GM21737 (cell line): ENCODE data around the gene DESI1.
"Not testable (repeated sequence)": the region's sequence is repeated elsewhere in the genome, so short reads cannot be mapped to it uniquely, and the experiment has no call there.

Experiments
- ATAC-seq: cut with Tn5 transposase; IDR thresholded peaks from one replicate; pipeline ENCODE4 v1.9.1; 2021; ENCODE audit warnings: mild to moderate bottlenecking, moderate library complexity; ENCODE audit not compliant: unreplicated experiment

Gene DESI1

GRCh38 chr22:41589391-41590241 is 31.2 kb downstream of the DESI1 start, which contains the start of gene PMM1:
Gene PMM1 (minus strand): TSS chr22:41589840. CDS start chr22:41589805, 35 bp downstream.
- ATAC-seq: peak; percentile 92

DNA sequence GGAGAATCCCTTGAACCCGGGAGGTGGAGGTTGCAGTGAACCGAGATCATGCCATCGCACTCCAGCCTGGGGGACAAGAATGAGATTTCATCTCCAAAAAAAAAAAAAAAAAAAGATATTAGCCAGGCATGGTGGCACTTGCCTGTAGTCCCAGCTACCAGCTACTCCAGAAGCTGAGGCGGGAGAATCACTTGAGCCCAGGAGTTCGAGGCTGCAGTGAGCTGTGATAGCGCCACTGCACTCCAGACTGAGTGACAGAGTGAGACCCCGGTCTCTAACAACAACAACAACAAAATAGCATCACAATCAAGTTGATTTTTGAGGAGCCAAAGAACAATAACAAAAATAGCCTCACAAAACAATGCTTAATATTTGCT is 33.5 kb downstream of the DESI1 start:
- ATAC-seq: no peak

- no peak for ATAC-seq
Observed at GRCh38 chr22:41585898-41586297, 34.9 kb downstream of the DESI1 start.

DNA sequence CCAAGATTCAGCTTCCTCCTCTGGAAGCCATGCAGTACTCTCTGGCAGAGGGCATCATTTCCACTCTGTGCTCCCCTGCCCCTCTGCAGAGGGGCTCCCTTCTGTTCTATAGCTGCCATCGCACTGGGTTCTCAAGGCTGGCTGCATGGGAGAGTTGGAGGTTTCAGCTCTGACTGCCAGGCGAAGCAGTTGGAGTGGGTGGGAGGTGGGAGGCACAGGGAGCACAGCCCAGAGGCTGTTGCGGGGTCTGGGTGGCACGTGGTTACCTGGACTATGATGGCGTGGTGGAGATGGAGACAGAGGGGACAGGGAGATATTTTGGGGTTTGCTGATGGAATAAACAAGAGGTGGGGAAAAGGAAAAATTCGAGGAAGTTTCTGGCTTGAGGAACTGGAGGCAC is 36.0 kb downstream of the DESI1 start:
- no peak for ATAC-seq

DNA sequence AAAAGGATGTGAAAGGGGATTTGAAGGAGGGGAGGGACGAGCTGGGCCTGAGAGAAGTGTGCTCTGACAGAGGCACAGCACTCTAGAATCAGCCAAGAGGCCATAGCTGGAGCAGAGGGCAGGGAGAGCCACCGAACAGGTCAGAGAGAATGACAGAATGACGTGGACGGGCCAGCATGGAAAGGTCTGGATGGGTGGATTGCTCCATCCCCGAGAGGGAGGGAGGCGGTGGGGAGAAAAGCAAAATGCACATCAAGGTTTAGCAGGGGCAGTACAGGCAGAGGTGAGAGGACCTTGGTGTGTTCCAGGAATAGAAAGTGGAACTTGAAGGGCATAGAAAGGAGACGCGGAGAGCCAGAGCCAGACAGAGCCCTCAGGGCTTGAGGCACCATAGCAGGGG is 38.1 kb downstream of the DESI1 start:
- no peak for ATAC-seq

- ATAC-seq: no peak
Observed at GRCh38 chr22:41579997-41580355, 40.9 kb downstream of the DESI1 start.

DNA sequence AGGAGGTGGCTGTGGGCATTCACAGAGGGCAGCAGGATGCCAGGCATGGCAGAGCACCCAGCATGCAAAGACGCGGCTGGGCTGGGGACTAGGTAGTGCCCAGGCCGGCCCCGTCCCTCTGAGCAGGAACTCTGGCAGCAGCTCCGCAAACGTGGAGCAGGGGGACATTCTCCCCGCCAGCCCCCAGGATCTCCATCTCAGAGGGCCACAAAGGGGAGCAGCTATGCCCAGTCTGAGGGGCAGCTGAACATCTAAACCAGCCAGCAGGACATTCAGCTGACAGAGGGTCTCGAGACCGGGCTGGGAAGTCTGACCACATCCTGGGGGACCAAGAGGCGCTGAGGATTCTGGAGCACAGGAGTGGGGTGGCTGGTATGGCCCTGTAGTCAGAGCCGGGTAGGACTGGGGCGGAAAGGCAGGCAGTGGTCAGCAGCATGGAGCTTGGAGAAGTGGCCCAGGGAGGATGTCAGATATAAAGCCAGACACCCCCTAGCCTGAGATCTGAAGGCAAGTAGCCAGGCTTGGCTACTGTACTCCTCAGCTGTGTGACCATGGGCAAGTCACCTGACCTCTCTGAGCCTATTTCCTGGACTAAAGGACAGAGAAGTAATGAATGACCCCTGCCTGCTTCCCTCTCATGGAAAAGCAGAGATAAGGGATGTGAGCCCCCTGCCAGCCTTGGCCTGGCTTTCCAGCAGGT is 41.4 kb downstream of the DESI1 start:
- ATAC-seq: no peak

DNA sequence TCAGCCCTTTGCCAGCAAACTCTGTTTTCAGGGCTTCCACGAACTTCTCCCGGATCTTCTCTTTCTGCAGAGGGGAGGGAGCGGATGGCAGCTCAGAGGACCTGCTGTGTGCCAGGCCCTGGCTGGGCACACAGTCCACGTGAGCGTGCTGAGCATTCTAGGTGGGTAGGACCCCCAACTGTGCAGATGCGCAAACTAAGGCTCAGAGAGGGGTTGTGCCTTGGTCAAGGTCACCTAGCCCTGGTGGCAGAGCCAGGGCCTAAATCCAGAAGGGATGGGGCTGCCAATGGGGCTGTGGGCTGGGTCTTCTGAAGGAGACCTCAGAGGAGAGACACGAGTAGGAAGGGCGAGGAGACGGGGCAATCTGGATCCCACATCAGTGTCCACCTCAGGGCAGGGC is 42.0 kb downstream of the DESI1 start:
- no peak for ATAC-seq

DNA sequence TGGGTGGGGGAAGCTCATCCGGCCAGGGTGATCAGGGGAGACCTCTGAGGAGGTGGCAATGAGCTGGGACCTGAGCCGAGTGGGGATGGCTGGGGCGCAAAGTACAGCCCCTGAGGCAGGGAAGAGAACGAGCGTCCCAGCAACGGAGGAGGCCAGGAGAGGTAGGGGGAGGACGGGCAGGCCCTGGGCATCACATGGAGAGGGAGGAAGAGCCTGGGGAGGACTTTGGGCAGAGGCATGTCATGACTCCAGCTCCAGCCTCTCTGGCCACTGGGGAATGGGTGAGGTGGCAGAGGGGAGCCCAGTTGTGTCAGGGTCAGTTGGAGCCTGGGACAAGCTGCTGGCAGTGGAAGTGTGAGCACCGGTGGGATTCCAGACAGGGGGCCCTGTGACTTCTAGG is 42.7 kb downstream of the DESI1 start:
- ATAC-seq: no peak

- no peak for ATAC-seq
Observed at GRCh38 chr22:41576877-41577276, 44.0 kb downstream of the DESI1 start.

DNA sequence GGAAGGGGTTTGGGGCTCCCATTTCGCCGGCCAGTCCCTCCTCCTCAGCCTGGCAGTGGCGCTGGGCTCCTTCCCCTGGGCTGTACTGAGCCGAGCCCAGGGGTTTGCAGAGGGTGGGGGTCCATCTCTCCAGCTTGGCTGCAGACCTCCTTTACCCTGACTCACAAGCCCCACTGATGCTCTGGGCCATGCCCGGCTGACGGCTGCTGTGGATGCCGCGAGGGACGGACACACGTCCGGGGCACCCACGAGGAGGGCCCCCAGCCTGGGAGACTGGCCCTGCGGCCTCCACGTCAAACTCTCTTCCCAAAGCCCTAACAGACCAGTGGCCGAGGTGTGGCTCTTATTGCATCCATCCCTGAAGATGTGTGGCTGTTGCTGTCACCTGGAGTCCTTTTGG is 45.3 kb downstream of the DESI1 start:
- ATAC-seq: no peak

GRCh38 chr22:41574847-41575381 is 45.9 kb downstream of the DESI1 start:
- no peak for ATAC-seq

DNA sequence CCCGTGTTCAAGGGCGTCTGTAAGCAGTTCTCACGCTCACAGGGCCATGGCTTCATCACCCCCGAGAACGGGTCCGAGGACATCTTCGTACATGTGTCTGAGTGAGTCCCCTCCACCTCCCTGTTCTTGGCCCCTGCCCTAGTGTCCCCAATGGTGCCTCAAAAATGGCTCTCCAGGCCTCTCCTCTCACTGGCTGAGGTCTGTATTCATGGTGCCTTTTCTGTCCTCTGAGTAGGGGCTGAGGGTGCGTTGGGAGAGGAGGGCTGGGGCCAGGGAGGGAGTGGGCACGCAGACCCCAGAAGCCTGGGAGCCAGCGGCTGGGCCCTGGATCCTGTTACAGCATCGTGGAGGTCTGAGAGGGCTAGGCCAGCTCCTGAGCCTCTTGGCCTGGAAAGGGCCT is 47.2 kb downstream of the DESI1 start:
- no peak for ATAC-seq

- not testable (repeated sequence) for ATAC-seq
Observed at GRCh38 chr22:41572305-41572704, 48.5 kb downstream of the DESI1 start.

GRCh38 chr22:41571786-41572185 is 49.1 kb downstream of the DESI1 start:
- ATAC-seq: no peak

GRCh38 chr22:41570221-41570620 is 50.6 kb downstream of the DESI1 start:
- ATAC-seq: no peak

GRCh38 chr22:41568811-41569210 is 52.0 kb downstream of the DESI1 start:
- ATAC-seq: no peak

DNA sequence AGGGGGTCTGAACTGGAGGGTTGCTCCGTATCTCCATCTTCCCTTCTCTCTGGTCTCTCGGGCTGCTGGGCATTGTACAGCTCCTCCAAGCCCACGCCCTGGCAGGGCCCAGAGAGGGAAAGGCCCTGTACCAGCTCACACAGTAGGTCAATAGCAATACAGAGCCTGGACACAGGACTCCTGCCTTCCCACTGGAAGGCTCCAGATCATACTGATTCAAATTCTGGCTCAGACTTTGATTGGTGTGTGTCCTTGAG is 53.4 kb downstream of the DESI1 start:
- no peak for ATAC-seq

- no peak for ATAC-seq
Observed at GRCh38 chr22:41565403-41566054, 55.3 kb downstream of the DESI1 start.

GRCh38 chr22:41564563-41564962 is 56.3 kb downstream of the DESI1 start:
- no peak for ATAC-seq

- ATAC-seq: no peak
Observed at GRCh38 chr22:41563051-41563711, 57.7 kb downstream of the DESI1 start.
